ENCODE data around the gene RETREG2.

- TF ChIP-seq EZH2phosphoT487 (IDR thresholded peaks at IDR 0.05; ENCODE audit: insufficient read depth, low read depth) (no peak), EZH2 (IDR thresholded peaks at IDR 0.05; ENCODE audit: insufficient read depth, poor library complexity, severe bottlenecking) (no peak)
These were observed 30.0 kb downstream of the RETREG2 start for GRCh38 chr2:219207884-219208740.

Measured in GM23248 (cell line).